GM19023 (cell line): ENCODE data around the gene CREB3.

Source experiments
- ATAC-seq: cut with Tn5 transposase; IDR thresholded peaks from one replicate; pipeline ENCODE4 v1.9.1; 2021; ENCODE audit warnings: mild to moderate bottlenecking, moderate library complexity; ENCODE audit not compliant: unreplicated experiment

Gene CREB3

GRCh38 chr9:35748242-35748857 lies 15.9 kb downstream of the CREB3 start:
- ATAC-seq: no peak

- peak; percentile 86 for ATAC-seq
These were observed 16.5 kb downstream of the CREB3 start, which contains the start of the genes GBA2 and RGP1 for GRCh38 chr9:35748858-35749514. GBA2 (minus strand) TSS chr9:35749228; CDS start chr9:35748704, 524 bp downstream. RGP1 (plus strand) TSS chr9:35749287; CDS start chr9:35749756, 469 bp downstream.

- peak; percentile 40 for ATAC-seq
These were observed 17.2 kb downstream of the CREB3 start for GRCh38 chr9:35749515-35750255.

- ATAC-seq: no peak
These were observed 17.7 kb downstream of the CREB3 start for GRCh38 chr9:35750256-35750531.

- no peak for ATAC-seq
These were observed 21.0 kb downstream of the CREB3 start for GRCh38 chr9:35753466-35753865.

GRCh38 chr9:35754264-35754663 lies 21.8 kb downstream of the CREB3 start, which contains the start of gene MSMP:
MSMP (minus strand) TSS chr9:35754276; CDS start chr9:35754129, 147 bp downstream.
- no peak for ATAC-seq

GRCh38 chr9:35755071-35755470 lies 22.6 kb downstream of the CREB3 start:
- ATAC-seq: no peak

- ATAC-seq: peak; percentile 70
These were observed 24.1 kb downstream of the CREB3 start for GRCh38 chr9:35756275-35757225.

GRCh38 chr9:35757226-35757891 lies 24.9 kb downstream of the CREB3 start:
- peak; percentile 45 for ATAC-seq

- no peak for ATAC-seq
These were observed 25.4 kb downstream of the CREB3 start for GRCh38 chr9:35757892-35758275.

- no peak for ATAC-seq
These were observed 26.1 kb downstream of the CREB3 start for GRCh38 chr9:35758475-35759050.

GRCh38 chr9:35759795-35760194 lies 27.3 kb downstream of the CREB3 start:
- ATAC-seq: no peak

GRCh38 chr9:35760651-35761050 lies 28.2 kb downstream of the CREB3 start:
- no peak for ATAC-seq

- ATAC-seq: no peak
These were observed 30.7 kb downstream of the CREB3 start for GRCh38 chr9:35763181-35763580.

GRCh38 chr9:35763803-35764202 lies 31.3 kb downstream of the CREB3 start:
- no peak for ATAC-seq

- no peak for ATAC-seq
These were observed 34.5 kb downstream of the CREB3 start for GRCh38 chr9:35766997-35767396.

GRCh38 chr9:35767458-35767857 lies 35.0 kb downstream of the CREB3 start:
- no peak for ATAC-seq

- no peak for ATAC-seq
These were observed 37.3 kb downstream of the CREB3 start for GRCh38 chr9:35769763-35770162.

- no peak for ATAC-seq
These were observed 38.6 kb downstream of the CREB3 start for GRCh38 chr9:35771075-35771433.

GRCh38 chr9:35771534-35771933 lies 39.1 kb downstream of the CREB3 start:
- ATAC-seq: no peak
